ENCODE measurements around the gene FARP1. TPM values are rescaled to one million over a fixed set of nuclear protein-coding genes. Genes with fewer than 3 reads are reported as not detected.

FARP1 gene
- total RNA-seq, 4 donors from 2014 or later: 28.3 to 69.2 (median 36.4) TPM

- H3K4me3 ChIP-seq: no peak overlapping the region
- no peaks in the 10 kb centered on the region for H3K27me3 ChIP-seq
- WGBS, 2 donors (ENCODE audit: low coverage in 1 of 2): 82 to 91% methylated on average over 4 to 8 of the region's 8 CpGs
Observed at GRCh38 chr13:98328511-98328910, 185.6 kb downstream of the FARP1 start.

GRCh38 chr13:98332222-98332621 is 189.3 kb downstream of the FARP1 start:
- Histone ChIP-seq H3K4me3 (no peak overlapping the region), H3K9me3 (no peaks in the 10 kb centered on the region), H3K4me1 (peaks cover 0 to 10% (median 0%) of the 10 kb centered on the region in 3 donors), H3K27me3 (no peaks in the 10 kb centered on the region), H3K27ac (no peak overlapping the region), H3K36me3 (no peaks in the 10 kb centered on the region)
- WGBS, 2 donors (ENCODE audit: low coverage in 1 of 2): 61 to 100% methylated on average over 1 to 2 of the region's 2 CpGs
- ATAC-seq: no peak
- no peak for TF ChIP-seq POLR2A (IDR thresholded peaks at IDR 0.05)
- no peak for TF ChIP-seq POLR2AphosphoS5 (IDR thresholded peaks at IDR 0.05)

More at GRCh38 chr13:98328511-98328910, 185.6 kb downstream of the FARP1 start:
- TF ChIP-seq POLR2A (IDR thresholded peaks at IDR 0.05): no peak
- Histone ChIP-seq H3K27ac (no peak overlapping the region), H3K4me1 (peaks cover 0 to 13% (median 0%) of the 10 kb centered on the region in 3 donors), H3K9me3 (no peaks in the 10 kb centered on the region), H3K36me3 (no peaks in the 10 kb centered on the region)
- no peak for ATAC-seq

- no peaks in the 10 kb centered on the region for H3K36me3 ChIP-seq
- no peaks in the 10 kb centered on the region for H3K27me3 ChIP-seq
- no peak overlapping the region for H3K4me3 ChIP-seq
- no peak overlapping the region for H3K27ac ChIP-seq
- no peaks in the 10 kb centered on the region for H3K9me3 ChIP-seq
- WGBS, 2 donors (ENCODE audit: low coverage in 1 of 2): 87 to 94% methylated on average over 5 of the region's 5 CpGs
- TF ChIP-seq CTCF (IDR thresholded peaks at IDR 0.05) (no peak), POLR2A (IDR thresholded peaks at IDR 0.05) (no peak), EP300 (IDR thresholded peaks at IDR 0.05) (no peak), POLR2AphosphoS5 (IDR thresholded peaks at IDR 0.05) (no peak)
- ATAC-seq: no peak
- H3K4me1 ChIP-seq: peaks cover 0 to 5% (median 0%) of the 10 kb centered on the region in 3 donors
Observed at GRCh38 chr13:98332691-98333090, 189.8 kb downstream of the FARP1 start.

DNA sequence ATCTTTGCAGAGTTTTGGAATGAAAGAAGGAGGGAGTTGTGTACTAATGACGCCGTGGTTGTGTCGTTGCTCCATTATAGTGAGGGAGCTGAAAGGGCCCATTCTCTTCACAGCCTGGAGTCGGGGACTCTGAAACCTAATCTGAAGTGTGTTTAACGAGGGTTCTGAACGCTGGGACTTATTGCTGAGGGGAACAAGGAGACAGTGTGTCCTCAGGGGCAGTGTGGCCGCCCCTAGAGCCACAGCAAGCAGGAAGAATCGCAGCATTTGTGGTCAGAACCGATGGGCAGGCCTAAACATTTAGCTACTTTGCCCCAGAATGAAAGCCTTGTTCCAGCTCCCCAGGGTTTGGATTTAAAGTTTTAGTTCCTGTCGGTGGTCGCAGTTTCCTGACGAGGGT is 190.6 kb downstream of the FARP1 start:
- Histone ChIP-seq H3K27me3 (no peaks in the 10 kb centered on the region), H3K9me3 (no peaks in the 10 kb centered on the region), H3K36me3 (no peaks in the 10 kb centered on the region), H3K4me1 (no peaks in the 10 kb centered on the region), H3K4me3 (no peak overlapping the region), H3K27ac (no peak overlapping the region)
- WGBS, 2 donors (ENCODE audit: low coverage in 1 of 2): 76 to 86% methylated on average over 9 to 11 of the region's 12 CpGs
- ATAC-seq: no peak
- no peak for TF ChIP-seq POLR2AphosphoS5 (IDR thresholded peaks at IDR 0.05)
- TF ChIP-seq POLR2A (IDR thresholded peaks at IDR 0.05): no peak

- 99 to 100% methylated on average over 2 to 5 of the region's 5 CpGs for WGBS, 2 donors (ENCODE audit: low coverage in 1 of 2)
- no peaks in the 10 kb centered on the region for H3K36me3 ChIP-seq
- no peaks in the 10 kb centered on the region for H3K9me3 ChIP-seq
- ATAC-seq: no peak
- TF ChIP-seq CTCF (IDR thresholded peaks at IDR 0.05) (no peak), EP300 (IDR thresholded peaks at IDR 0.05) (no peak), POLR2A (IDR thresholded peaks at IDR 0.05) (no peak), POLR2AphosphoS5 (IDR thresholded peaks at IDR 0.05) (no peak)
- no peaks in the 10 kb centered on the region for H3K4me1 ChIP-seq
- no peak overlapping the region for H3K27ac ChIP-seq
- no peaks in the 10 kb centered on the region for H3K27me3 ChIP-seq
- no peak overlapping the region for H3K4me3 ChIP-seq
Observed at GRCh38 chr13:98334620-98335205, 191.8 kb downstream of the FARP1 start.

- Histone ChIP-seq H3K9me3 (no peaks in the 10 kb centered on the region), H3K36me3 (no peaks in the 10 kb centered on the region), H3K27me3 (no peaks in the 10 kb centered on the region), H3K4me1 (no peaks in the 10 kb centered on the region), H3K27ac (no peak overlapping the region), H3K4me3 (no peak overlapping the region)
- ATAC-seq: no peak
- TF ChIP-seq CTCF (IDR thresholded peaks at IDR 0.05): no peak
- TF ChIP-seq POLR2AphosphoS5 (IDR thresholded peaks at IDR 0.05): no peak
- no peak for TF ChIP-seq POLR2A (IDR thresholded peaks at IDR 0.05)
- WGBS, 2 donors (ENCODE audit: low coverage in 1 of 2): 86 to 95% methylated on average over 3 to 4 of the region's 4 CpGs
Observed at GRCh38 chr13:98335721-98336120, 192.8 kb downstream of the FARP1 start.

Measured in gastroesophageal sphincter (tissue), 4 donors.